ENCODE results near the gene MRPL38. TPM values are rescaled to one million over a fixed set of nuclear protein-coding genes. Genes with fewer than 3 reads are reported as not detected.

The MRPL38 gene
- total and polyA plus RNA-seq, 2 donors (not counting 1 experiment from before 2014, with no cell fraction given) = 126 to 127 TPM

DNA sequence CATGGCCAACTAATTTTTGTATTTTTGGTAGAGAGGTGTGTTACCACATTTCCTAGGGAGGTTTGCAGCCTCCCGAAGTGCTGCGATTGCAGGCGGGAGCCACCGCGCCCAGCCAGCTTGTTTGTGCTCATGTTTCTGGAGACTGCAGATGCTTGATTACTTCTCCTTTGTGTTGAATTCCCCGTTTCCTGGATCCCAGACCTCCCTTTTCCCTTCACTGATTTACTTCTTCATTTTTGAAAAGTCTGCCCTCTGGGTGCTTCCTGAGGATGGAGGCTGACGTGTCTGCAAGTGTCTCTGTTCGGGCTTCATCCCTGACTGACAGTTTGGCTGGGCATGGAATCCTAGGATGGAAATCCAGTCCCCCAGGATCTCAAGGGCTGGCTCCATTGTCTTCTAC lies 19.3 kb downstream of the MRPL38 start:
- intact Hi-C loops (cut with micrococcal nuclease) = no loop called here

DNA sequence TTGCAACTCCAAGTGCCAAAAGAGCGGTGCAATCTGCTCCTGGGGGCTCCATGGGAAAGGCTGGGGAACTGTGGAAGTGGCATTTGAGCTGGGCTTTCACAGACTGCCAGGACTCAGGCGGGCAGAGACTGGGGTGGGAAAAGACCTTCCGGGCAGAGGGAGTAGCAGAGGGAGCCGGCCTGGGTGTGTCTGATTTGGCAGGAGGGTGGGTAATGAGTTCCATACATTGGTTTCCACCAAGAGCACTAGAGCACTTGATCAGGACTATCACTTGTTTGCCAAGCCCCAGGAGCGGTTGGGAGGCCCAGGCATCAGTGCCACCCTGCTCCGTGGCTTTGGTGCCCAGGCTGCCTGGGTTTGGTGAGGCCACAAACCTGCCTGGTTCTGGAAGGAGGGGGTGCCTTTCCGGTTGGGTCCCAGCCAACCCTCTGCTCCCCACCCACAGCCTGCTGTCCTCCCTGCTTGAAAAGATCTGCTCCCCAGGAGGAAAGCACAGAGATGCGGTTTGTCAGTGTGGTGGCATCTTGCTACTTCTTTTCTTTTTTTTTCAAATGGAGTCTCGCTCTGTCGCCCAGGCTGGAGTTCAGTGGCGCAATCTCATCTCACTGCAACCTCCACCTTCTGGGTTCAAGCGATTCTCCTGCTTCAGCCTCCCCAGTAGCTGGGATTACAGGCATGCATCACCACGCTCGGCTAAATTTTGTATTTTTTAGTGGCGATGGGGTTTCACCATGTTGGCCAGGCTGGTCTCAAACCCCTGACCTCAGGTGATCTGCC lies 22.8 kb downstream of the MRPL38 start:
- no peak for TF ChIP-seq EZH2 (IDR thresholded peaks at IDR 0.05; ENCODE audit: borderline replicate concordance, insufficient read depth, low read depth, low read length, poor library complexity, severe bottlenecking)
- TF ChIP-seq, protein P1, sequence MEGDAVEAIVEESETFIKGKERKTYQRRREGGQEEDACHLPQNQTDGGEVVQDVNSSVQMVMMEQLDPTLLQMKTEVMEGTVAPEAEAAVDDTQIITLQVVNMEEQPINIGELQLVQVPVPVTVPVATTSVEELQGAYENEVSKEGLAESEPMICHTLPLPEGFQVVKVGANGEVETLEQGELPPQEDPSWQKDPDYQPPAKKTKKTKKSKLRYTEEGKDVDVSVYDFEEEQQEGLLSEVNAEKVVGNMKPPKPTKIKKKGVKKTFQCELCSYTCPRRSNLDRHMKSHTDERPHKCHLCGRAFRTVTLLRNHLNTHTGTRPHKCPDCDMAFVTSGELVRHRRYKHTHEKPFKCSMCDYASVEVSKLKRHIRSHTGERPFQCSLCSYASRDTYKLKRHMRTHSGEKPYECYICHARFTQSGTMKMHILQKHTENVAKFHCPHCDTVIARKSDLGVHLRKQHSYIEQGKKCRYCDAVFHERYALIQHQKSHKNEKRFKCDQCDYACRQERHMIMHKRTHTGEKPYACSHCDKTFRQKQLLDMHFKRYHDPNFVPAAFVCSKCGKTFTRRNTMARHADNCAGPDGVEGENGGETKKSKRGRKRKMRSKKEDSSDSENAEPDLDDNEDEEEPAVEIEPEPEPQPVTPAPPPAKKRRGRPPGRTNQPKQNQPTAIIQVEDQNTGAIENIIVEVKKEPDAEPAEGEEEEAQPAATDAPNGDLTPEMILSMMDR (IDR thresholded peaks at IDR 0.05) = no peak
- Histone ChIP-seq H3K4me1 (ENCODE audit: control insufficient read depth in 2 of 2, insufficient read depth in 2 of 2, low read length in 2 of 2) (peaks cover 14 to 15% of the 10 kb centered on the region in 2 donors), H4K20me1 (ENCODE audit: control insufficient read depth, insufficient read depth, low read length, poor library complexity, severe bottlenecking) (no peaks in the 10 kb centered on the region), H3K27ac (ENCODE audit: low read length in 2 of 2) (no peak overlapping the region), H3K4me3 (ENCODE audit: control extremely low read depth in 1 of 5, extremely low read depth in 1 of 5, insufficient read depth in 1 of 5, low read depth in 2 of 5, low read length in 4 of 5) (no peak overlapping the region), H2AFZ (ENCODE audit: insufficient read depth, low read depth, low read length, poor library complexity, severe bottlenecking) (no peak overlapping the region), H3K4me2 (replicated peaks; ENCODE audit: low read depth, low read length, poor library complexity, severe bottlenecking) (no peak overlapping the region), H3K36me3 (replicated peaks in 1 of 2; ENCODE audit: control extremely low read depth in 1 of 2, control insufficient read depth in 1 of 2, extremely low read depth in 1 of 2, insufficient read depth in 2 of 2, low read length in 1 of 2) (no peaks in the 10 kb centered on the region), H3K9ac (ENCODE audit: low read length) (no peak overlapping the region), H3K9me3 (ENCODE audit: control extremely low read depth in 1 of 3, control insufficient read depth in 2 of 3, insufficient read depth in 1 of 3, low read length in 2 of 3) (no peaks in the 10 kb centered on the region), H3K27me3 (replicated peaks in 1 of 4; ENCODE audit: control extremely low read depth in 1 of 4, control insufficient read depth in 3 of 4, insufficient read depth in 4 of 4, low read length in 3 of 4) (peaks cover 0 to 7% (median 1%) of the 10 kb centered on the region in 4 experiments), H3K79me2 (ENCODE audit: control insufficient read depth, insufficient read depth, low read length) (no peaks in the 10 kb centered on the region)
- POLR2A ChIA-PET = interaction anchor here (1.1 kb wide), 1 partner anchor 102 kb away, joined by 3 read pairs; no protein-coding TSS in a partner anchor
- ATAC-seq (ENCODE audit: low read depth) (no peak), DNase-seq (no peak)
- peaks cover 4% of the 10 kb centered on the region for H3K27me3 Mint-ChIP-seq
- WGBS (ENCODE audit: insufficient coverage) = 85% methylated on average over 13 of the region's 15 CpGs
- no peak overlapping the region for H3K27ac Mint-ChIP-seq
- CTCF ChIA-PET = interaction anchor here (1.5 to 1.8 kb wide), 2 partner anchors 15 to 36 kb away, joined by 4 to 6 read pairs; partner anchors contain the start of gene TRIM65
- intact Hi-C loops (cut with micrococcal nuclease) = no loop called here
- H3K9me3 Mint-ChIP-seq (ENCODE audit: insufficient read depth) = no peaks in the 10 kb centered on the region
- H3K4me1 Mint-ChIP-seq = peaks cover 19% of the 10 kb centered on the region
- H3K4me3 Mint-ChIP-seq = no peak overlapping the region

More for the DNA sequence above, 19.3 kb downstream of the MRPL38 start:
- Histone ChIP-seq H3K79me2 (ENCODE audit: control insufficient read depth, insufficient read depth, low read length) (no peaks in the 10 kb centered on the region), H2AFZ (ENCODE audit: insufficient read depth, low read depth, low read length, poor library complexity, severe bottlenecking) (no peak overlapping the region), H3K36me3 (replicated peaks in 1 of 2; ENCODE audit: control extremely low read depth in 1 of 2, control insufficient read depth in 1 of 2, extremely low read depth in 1 of 2, insufficient read depth in 2 of 2, low read length in 1 of 2) (no peaks in the 10 kb centered on the region), H3K27ac (ENCODE audit: low read length in 2 of 2) (no peak overlapping the region), H3K9me3 (ENCODE audit: control extremely low read depth in 1 of 3, control insufficient read depth in 2 of 3, insufficient read depth in 1 of 3, low read length in 2 of 3) (no peaks in the 10 kb centered on the region), H3K4me3 (ENCODE audit: control extremely low read depth in 1 of 5, extremely low read depth in 1 of 5, insufficient read depth in 1 of 5, low read depth in 2 of 5, low read length in 4 of 5) (no peak overlapping the region), H3K4me2 (replicated peaks; ENCODE audit: low read depth, low read length, poor library complexity, severe bottlenecking) (no peak overlapping the region), H3K9ac (ENCODE audit: low read length) (no peak overlapping the region), H4K20me1 (ENCODE audit: control insufficient read depth, insufficient read depth, low read length, poor library complexity, severe bottlenecking) (no peaks in the 10 kb centered on the region), H3K4me1 (ENCODE audit: control insufficient read depth in 2 of 2, insufficient read depth in 2 of 2, low read length in 2 of 2) (no peaks in the 10 kb centered on the region), H3K27me3 (replicated peaks in 1 of 4; ENCODE audit: control extremely low read depth in 1 of 4, control insufficient read depth in 3 of 4, insufficient read depth in 4 of 4, low read length in 3 of 4) (no peaks in the 10 kb centered on the region)
- ATAC-seq (ENCODE audit: low read depth) = no peak
- Mint-ChIP-seq H3K27ac (no peak overlapping the region), H3K9me3 (ENCODE audit: insufficient read depth) (no peaks in the 10 kb centered on the region), H3K4me1 (no peaks in the 10 kb centered on the region), H3K27me3 (no peaks in the 10 kb centered on the region), H3K4me3 (no peak overlapping the region)
- ChIA-PET CTCF (interaction anchor here (0.7 to 1.6 kb wide), 3 partner anchors 8 to 136 kb away, joined by 3 to 4 read pairs (median 3); no protein-coding TSS in a partner anchor), POLR2A (no interaction called here)
- WGBS (ENCODE audit: insufficient coverage) = 76% methylated on average over 7 of the region's 8 CpGs
- DNase-seq = no peak
- TF ChIP-seq, protein P1 (IDR thresholded peaks at IDR 0.05) = no peak
- no peak for TF ChIP-seq EZH2 (IDR thresholded peaks at IDR 0.05; ENCODE audit: borderline replicate concordance, insufficient read depth, low read depth, low read length, poor library complexity, severe bottlenecking)
